ENCODE data around the gene PRSS33. TPM values are rescaled to one million over a fixed set of nuclear protein-coding genes. Genes with fewer than 3 reads are reported as not detected.

Gene PRSS33, protein sequence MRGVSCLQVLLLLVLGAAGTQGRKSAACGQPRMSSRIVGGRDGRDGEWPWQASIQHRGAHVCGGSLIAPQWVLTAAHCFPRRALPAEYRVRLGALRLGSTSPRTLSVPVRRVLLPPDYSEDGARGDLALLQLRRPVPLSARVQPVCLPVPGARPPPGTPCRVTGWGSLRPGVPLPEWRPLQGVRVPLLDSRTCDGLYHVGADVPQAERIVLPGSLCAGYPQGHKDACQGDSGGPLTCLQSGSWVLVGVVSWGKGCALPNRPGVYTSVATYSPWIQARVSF
- polyA plus RNA-seq (2011; rRNA removed) (not detected in 2 replicates), polyA minus RNA-seq (2011; rRNA and poly(A)+ RNA removed) (not detected in 2 replicates)

DNA sequence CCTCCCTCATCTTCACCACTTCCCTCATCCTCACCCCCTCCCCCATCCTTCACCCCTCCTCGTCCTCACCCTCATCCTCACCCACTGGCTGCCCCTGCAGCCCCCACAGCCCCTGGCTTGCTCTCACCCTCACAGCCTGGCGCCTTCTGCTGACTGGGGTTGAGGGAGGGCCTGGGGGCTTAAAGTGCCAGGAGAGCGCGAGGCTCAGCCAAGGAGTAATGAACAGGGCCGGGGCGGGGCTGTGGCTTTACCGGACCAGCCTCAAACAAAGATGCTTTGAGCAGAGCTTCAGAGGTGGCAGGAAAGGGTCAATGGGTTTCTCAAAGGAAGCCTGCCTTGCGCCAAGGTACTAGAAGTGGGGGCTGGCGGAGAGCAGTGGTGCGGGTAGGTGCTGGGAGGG lies at the start of gene PRSS33:
PRSS33 (minus strand) TSS at position 155 of the 400 bp plus-strand sequence. CDS start 1,013 bp downstream, outside the sequence.
- no peak for DNase-seq (ENCODE audit: low read depth, low spot score)
- no peak within 1 kb of the TSS for H3K4me3 ChIP-seq (ENCODE audit: low read depth, low read length)
- CTCF ChIA-PET, result no interaction called here
- POLR2A ChIA-PET, result no interaction called here
- TF ChIP-seq, protein P1, sequence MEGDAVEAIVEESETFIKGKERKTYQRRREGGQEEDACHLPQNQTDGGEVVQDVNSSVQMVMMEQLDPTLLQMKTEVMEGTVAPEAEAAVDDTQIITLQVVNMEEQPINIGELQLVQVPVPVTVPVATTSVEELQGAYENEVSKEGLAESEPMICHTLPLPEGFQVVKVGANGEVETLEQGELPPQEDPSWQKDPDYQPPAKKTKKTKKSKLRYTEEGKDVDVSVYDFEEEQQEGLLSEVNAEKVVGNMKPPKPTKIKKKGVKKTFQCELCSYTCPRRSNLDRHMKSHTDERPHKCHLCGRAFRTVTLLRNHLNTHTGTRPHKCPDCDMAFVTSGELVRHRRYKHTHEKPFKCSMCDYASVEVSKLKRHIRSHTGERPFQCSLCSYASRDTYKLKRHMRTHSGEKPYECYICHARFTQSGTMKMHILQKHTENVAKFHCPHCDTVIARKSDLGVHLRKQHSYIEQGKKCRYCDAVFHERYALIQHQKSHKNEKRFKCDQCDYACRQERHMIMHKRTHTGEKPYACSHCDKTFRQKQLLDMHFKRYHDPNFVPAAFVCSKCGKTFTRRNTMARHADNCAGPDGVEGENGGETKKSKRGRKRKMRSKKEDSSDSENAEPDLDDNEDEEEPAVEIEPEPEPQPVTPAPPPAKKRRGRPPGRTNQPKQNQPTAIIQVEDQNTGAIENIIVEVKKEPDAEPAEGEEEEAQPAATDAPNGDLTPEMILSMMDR (IDR thresholded peaks at IDR 0.05; ENCODE audit: low read depth, low read length), result no peak
- no peak within 1 kb of the TSS for H3K27ac ChIP-seq (ENCODE audit: low read depth, low read length)
- H3K27me3 ChIP-seq (ENCODE audit: control insufficient read depth, insufficient read depth, low read length), result peaks cover 56% of the 10 kb centered on the region
- no peaks in the 10 kb centered on the region; the same call in 1 of the 2 replicates for H3K9me3 ChIP-seq (ENCODE audit: control insufficient read depth, insufficient read depth, low read length)

DNA sequence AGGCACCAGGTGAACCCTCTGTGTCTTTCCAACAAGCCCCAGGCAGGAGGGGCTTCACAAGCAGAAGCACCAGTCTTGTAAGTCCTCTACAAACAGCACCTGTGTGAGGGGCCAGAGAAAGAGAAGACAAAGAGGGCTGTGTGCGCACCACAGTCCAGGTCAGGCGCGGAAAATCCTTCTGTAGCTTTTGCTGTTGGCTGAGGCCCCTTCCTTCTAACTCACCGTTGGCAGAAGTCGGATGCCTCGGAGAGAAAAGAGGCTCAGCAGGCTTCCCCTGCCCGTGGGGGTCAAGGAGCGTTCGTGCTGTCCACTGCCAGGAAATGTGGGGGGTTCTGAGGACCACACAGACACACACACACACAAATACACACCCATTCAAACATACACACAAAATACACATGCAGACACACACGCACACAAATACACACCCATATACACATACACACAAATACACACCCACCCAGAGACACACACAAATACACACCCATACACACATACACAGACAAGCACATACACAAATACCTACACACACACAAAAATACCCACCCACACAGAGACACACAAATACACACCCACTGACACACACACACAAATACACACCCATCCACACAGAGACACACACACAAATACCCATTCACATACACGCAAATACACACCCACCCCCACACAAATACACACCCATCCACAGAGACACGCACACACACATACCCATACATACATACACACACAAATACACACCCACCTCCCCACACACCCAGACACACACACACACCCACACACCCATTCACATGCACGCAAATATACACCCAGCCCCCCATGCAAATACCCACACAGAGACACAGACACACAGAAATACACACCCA lies 49.5 kb upstream of the PRSS33 start:
- H3K9me3 ChIP-seq (ENCODE audit: control insufficient read depth, insufficient read depth, low read length), result peaks cover 2% of the 10 kb centered on the region; the same call in 1 of the 2 replicates
- H3K27me3 ChIP-seq (ENCODE audit: control insufficient read depth, insufficient read depth, low read length), result no peaks in the 10 kb centered on the region
- TF ChIP-seq, protein P1 (IDR thresholded peaks at IDR 0.05; ENCODE audit: low read depth, low read length), result no peak
- ChIA-PET CTCF (no interaction called here), POLR2A (no interaction called here)
- DNase-seq (ENCODE audit: low read depth, low spot score), result no peak
- no peak overlapping the region for H3K4me3 ChIP-seq (ENCODE audit: low read depth, low read length)
- no peak overlapping the region for H3K27ac ChIP-seq (ENCODE audit: low read depth, low read length)

DNA sequence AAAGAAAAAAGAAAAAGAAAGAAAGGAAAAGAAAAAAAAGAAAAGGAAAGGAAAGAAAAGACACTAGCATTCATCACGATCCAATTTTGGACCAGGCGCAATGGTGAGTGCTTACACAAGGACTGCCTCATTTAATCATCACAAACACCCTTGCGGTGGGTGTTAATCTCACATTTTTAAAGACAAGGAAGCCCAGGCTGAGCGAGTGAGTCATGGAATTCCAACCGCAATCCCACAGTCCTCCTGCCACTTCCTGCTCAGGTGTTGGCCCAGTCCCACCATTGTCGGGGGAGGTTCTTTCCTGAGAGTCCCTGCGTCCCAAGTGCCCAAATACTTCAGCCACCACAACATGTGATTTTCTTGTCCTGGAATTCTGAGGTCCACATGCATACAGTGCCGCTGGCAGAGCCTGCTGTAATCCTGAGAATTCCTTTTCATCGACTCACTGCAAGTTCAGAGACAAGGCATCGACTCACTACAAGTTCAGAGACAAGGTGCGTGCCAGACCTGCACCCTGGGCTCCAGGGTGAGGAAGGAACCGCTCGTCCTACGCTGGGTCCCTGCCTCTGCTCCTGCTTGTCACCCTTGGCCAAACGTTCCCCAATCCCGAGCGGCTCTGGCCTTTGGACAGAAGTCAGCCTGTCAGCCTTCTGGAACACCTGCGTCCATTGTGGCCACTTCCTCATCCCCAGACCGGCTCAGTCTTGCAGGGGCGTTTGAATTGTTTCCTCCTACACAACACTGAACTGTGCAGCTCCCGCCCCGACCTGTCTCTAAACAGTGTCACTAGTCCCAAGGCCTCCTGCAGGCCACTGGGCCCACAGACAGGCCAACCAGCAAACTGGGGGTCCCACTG lies 48.5 kb upstream of the PRSS33 start:
- no peak overlapping the region for H3K4me3 ChIP-seq (ENCODE audit: low read depth, low read length)
- CTCF ChIA-PET, result interaction anchor here (1.4 kb wide), 1 partner anchor 32 kb away, joined by 3 read pairs; no protein-coding TSS in a partner anchor
- peak; percentile 79 for DNase-seq (ENCODE audit: low read depth, low spot score)

DNA sequence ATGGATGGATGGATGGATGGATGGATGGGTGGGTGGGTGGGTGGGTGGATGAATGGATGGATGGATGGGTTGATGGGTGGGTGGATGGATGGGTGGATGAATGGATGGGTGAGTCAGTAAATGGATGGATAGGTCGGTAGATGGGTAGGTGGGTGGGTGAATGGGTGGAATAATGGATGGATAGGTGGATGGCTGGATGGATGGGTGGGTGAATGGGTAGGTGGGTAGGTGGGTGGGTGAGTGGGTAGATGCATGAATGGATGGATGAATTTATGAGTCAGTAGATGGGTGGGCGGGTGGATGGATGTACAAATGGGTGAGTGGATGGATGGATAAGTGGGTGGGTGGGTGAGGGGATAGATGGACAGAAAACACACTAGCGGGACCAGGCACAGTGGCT lies 47.6 kb upstream of the PRSS33 start:
- DNase-seq (ENCODE audit: low read depth, low spot score), result no peak
- TF ChIP-seq, protein P1 (IDR thresholded peaks at IDR 0.05; ENCODE audit: low read depth, low read length), result no peak
- Histone ChIP-seq H3K27ac (ENCODE audit: low read depth, low read length) (peak overlapping the region; percentile 85), H3K4me3 (ENCODE audit: low read depth, low read length) (no peak overlapping the region), H3K9me3 (ENCODE audit: control insufficient read depth, insufficient read depth, low read length) (no peaks in the 10 kb centered on the region; the same call in 1 of the 2 replicates), H3K27me3 (ENCODE audit: control insufficient read depth, insufficient read depth, low read length) (peaks cover 3% of the 10 kb centered on the region)
- CTCF ChIA-PET, result interaction anchor here (1.4 kb wide), 1 partner anchor 33 kb away, joined by 3 read pairs; no protein-coding TSS in a partner anchor
- POLR2A ChIA-PET, result no interaction called here

More for the DNA sequence above, 48.5 kb upstream of the PRSS33 start:
- Histone ChIP-seq H3K27me3 (ENCODE audit: control insufficient read depth, insufficient read depth, low read length) (no peaks in the 10 kb centered on the region), H3K27ac (ENCODE audit: low read depth, low read length) (peak overlapping the region; percentile 85), H3K9me3 (ENCODE audit: control insufficient read depth, insufficient read depth, low read length) (no peaks in the 10 kb centered on the region; the same call in 1 of the 2 replicates)
- POLR2A ChIA-PET, result no interaction called here
- TF ChIP-seq, protein P1 (IDR thresholded peaks at IDR 0.05; ENCODE audit: low read depth, low read length), result no peak
